ENCODE results near the gene PRPF4. TPM values are rescaled to one million over a fixed set of nuclear protein-coding genes. Genes with fewer than 3 reads are reported as not detected.

PRPF4 gene
- total RNA-seq, 4 donors from 2014 or later = 9.0 to 14.4 (median 10.9) TPM

DNA sequence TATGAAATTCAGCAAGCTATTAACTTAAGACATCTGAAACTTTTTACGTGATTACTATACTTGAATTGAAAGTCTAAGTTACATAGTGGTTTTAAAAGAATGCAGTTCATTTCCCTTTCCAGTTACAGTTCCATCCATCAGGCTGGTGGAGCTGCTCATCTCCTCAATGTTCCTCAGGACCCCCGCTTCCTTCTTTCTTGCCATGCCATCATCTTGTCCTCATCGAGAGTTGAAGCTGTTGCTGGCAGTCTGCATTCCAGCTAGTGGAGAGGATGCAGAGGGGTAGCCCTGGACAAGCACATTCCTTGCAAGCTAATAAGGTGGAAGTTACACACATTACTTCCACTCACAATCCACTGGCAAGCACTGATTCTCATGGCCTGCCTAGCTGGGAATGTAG, 36.5 kb downstream of the PRPF4 start:
- TF ChIP-seq CTCF (IDR thresholded peaks at IDR 0.05) (no peak), EP300 (IDR thresholded peaks at IDR 0.05) (no peak), POLR2A (IDR thresholded peaks at IDR 0.05) (no peak)
- H3K27ac ChIP-seq = no peak overlapping the region
- H3K4me1 ChIP-seq = no peaks in the 10 kb centered on the region
- no peak overlapping the region for H3K4me3 ChIP-seq
- no peaks in the 10 kb centered on the region for H3K9me3 ChIP-seq
- DNase-seq (ENCODE audit: low spot score in 2 of 2) = no peak
- WGBS, 2 donors = 78 to 81% methylated on average over 3 of the region's 3 CpGs
- H3K36me3 ChIP-seq = peaks cover 0 to 27% (median 0%) of the 10 kb centered on the region in 3 donors
- H3K27me3 ChIP-seq = no peaks in the 10 kb centered on the region

- Histone ChIP-seq H3K9me3 (no peaks in the 10 kb centered on the region), H3K27me3 (no peaks in the 10 kb centered on the region), H3K4me3 (no peak overlapping the region), H3K4me1 (no peaks in the 10 kb centered on the region), H3K36me3 (peaks cover 0 to 37% (median 0%) of the 10 kb centered on the region in 3 donors), H3K27ac (no peak overlapping the region)
- DNase-seq (ENCODE audit: low spot score in 2 of 2) = no peak
- TF ChIP-seq POLR2A (IDR thresholded peaks at IDR 0.05) (no peak), EP300 (IDR thresholded peaks at IDR 0.05) (no peak), CTCF (IDR thresholded peaks at IDR 0.05) (no peak)
- WGBS, 2 donors = 54 to 65% methylated on average over 5 of the region's 5 CpGs
Measured at GRCh38 chr9:113313261-113313660, 37.8 kb downstream of the PRPF4 start.

- Histone ChIP-seq H3K9me3 (no peaks in the 10 kb centered on the region), H3K27ac (no peak overlapping the region), H3K4me3 (no peak overlapping the region), H3K27me3 (no peaks in the 10 kb centered on the region), H3K36me3 (peaks cover 0 to 57% (median 0%) of the 10 kb centered on the region in 3 donors), H3K4me1 (no peaks in the 10 kb centered on the region)
- no peak for DNase-seq (ENCODE audit: low spot score in 2 of 2)
- no peak for TF ChIP-seq EP300 (IDR thresholded peaks at IDR 0.05)
- TF ChIP-seq POLR2A (IDR thresholded peaks at IDR 0.05) = no peak
- TF ChIP-seq CTCF (IDR thresholded peaks at IDR 0.05) = no peak
Measured at GRCh38 chr9:113315231-113315630, 39.8 kb downstream of the PRPF4 start.

GRCh38 chr9:113316030-113316429, 40.6 kb downstream of the PRPF4 start:
- WGBS, 2 donors = 79 to 90% methylated on average over 4 of the region's 4 CpGs
- no peak overlapping the region for H3K27ac ChIP-seq
- no peaks in the 10 kb centered on the region for H3K27me3 ChIP-seq
- no peak for DNase-seq (ENCODE audit: low spot score in 2 of 2)
- H3K4me3 ChIP-seq = no peak overlapping the region
- no peaks in the 10 kb centered on the region for H3K4me1 ChIP-seq
- H3K36me3 ChIP-seq = peaks cover 0 to 63% (median 0%) of the 10 kb centered on the region in 3 donors
- TF ChIP-seq CTCF (IDR thresholded peaks at IDR 0.05) = no peak
- TF ChIP-seq EP300 (IDR thresholded peaks at IDR 0.05) = no peak
- TF ChIP-seq POLR2A (IDR thresholded peaks at IDR 0.05) = no peak
- H3K9me3 ChIP-seq = no peaks in the 10 kb centered on the region

DNA sequence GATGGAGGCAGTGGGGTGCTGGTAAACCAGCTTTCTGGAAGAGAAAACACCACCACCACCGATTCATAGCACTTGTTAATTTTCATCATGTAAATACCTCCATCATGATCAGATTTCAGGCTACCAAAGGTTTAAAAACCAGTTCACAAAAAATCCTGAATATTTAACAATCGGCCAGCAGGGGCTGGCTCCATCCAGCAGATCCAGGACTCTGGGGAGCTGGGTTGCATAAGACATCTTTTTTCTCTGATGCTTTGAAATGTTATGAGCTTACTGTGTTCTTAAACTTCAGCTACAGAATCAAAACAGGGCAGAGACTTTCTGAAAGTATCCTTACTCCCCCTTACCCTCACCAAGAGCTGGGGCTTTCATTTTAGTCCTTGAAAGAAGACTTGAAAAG, 42.3 kb downstream of the PRPF4 start:
- no peak overlapping the region for H3K4me3 ChIP-seq
- 61 to 65% methylated on average over 2 of the region's 2 CpGs for WGBS, 2 donors
- peak in 1 of 2 donors; percentile 44 for DNase-seq (ENCODE audit: low spot score in 2 of 2)
- H3K36me3 ChIP-seq = peaks cover 0 to 76% (median 0%) of the 10 kb centered on the region in 3 donors
- H3K27me3 ChIP-seq = no peaks in the 10 kb centered on the region
- H3K9me3 ChIP-seq = no peaks in the 10 kb centered on the region
- H3K27ac ChIP-seq = no peak overlapping the region
- no peaks in the 10 kb centered on the region for H3K4me1 ChIP-seq
- TF ChIP-seq CTCF (IDR thresholded peaks at IDR 0.05) (peak in 1 of 5 experiments; percentile 11), EP300 (IDR thresholded peaks at IDR 0.05) (no peak)

All from tibial nerve (tissue), 4 donors.